HEK293 (cell line): ENCODE results near the gene RWDD4.

Experiments
- CTCF ChIA-PET: fragments of 350-600 bp; formaldehyde crosslinking; extraction: SDS; loops from one replicate; lab custom pipeline; 2021; ENCODE audit warnings: antibody characterized with exemption; lab: Yijun Ruan, JAX
- POLR2A ChIA-PET: fragments of 300-600 bp; formaldehyde crosslinking; extraction: SDS; loops from one replicate; lab custom pipeline; 2020; ENCODE audit warnings: antibody characterized with exemption, inconsistent platforms; lab: Yijun Ruan, JAX
- H3K27ac ChIP-seq: fragments of 200-500 bp; sonication (Bioruptor generic); 2 replicates; pipeline ENCODE4 v1.5.1; 2014; ENCODE audit warnings: low read depth, low read length, control low read depth, inconsistent platforms; ENCODE audit errors: extremely low read depth
- H3K36me3 ChIP-seq, 2 experiments: fragments of 200-500 bp in 1 of 2; sonication (Bioruptor generic) in 1 of 2; 1 replicate in 1 of 2; 2 replicates in 1 of 2; pipeline ENCODE4 v1.5.1; 2014 to 2017; ENCODE audit warnings: inconsistent platforms in 2 of 2, low read length in 2 of 2; ENCODE audit not compliant: control insufficient read depth in 2 of 2, insufficient read depth in 1 of 2
- H3K4me1 ChIP-seq: fragments of 200-500 bp; sonication (Bioruptor generic); 2 replicates; pipeline ENCODE4 v1.5.1; 2014; ENCODE audit warnings: mild to moderate bottlenecking, low read length, inconsistent platforms; ENCODE audit not compliant: control insufficient read depth, insufficient read depth
- H3K4me3 ChIP-seq: 2 replicates; pipeline ENCODE4 v1.5.1; 2011; ENCODE audit warnings: low read depth, mild to moderate bottlenecking, control low read depth, low read length, moderate library complexity
- H3K9me3 ChIP-seq: fragments of 200-500 bp; sonication (Bioruptor generic); 2 replicates; pipeline ENCODE4 v1.5.1; 2014; ENCODE audit warnings: low read depth, low read length, inconsistent platforms; ENCODE audit not compliant: control insufficient read depth, insufficient read depth
- SP2 ChIP-seq: fragments of 450-650 bp; formaldehyde crosslinking; IDR thresholded peaks from 2 replicates; pipeline ENCODE4 v1.5.1; 2016; ENCODE audit warnings: missing biosample characterization, missing genetic modification characterization
- ZNF132 ChIP-seq: fragments of 450-650 bp; formaldehyde crosslinking; IDR thresholded peaks from 2 replicates; pipeline ENCODE4 v1.5.1; 2017; ENCODE audit warnings: missing biosample characterization, missing genetic modification characterization, borderline replicate concordance
- ZNF169 ChIP-seq: fragments of 450-650 bp; formaldehyde crosslinking; IDR thresholded peaks from 2 replicates; pipeline ENCODE4 v1.5.1; 2016; ENCODE audit warnings: missing biosample characterization, missing genetic modification characterization
- ZNF48 ChIP-seq: fragments of 450-650 bp; formaldehyde crosslinking; IDR thresholded peaks from 2 replicates; pipeline ENCODE4 v1.5.1; 2016; ENCODE audit warnings: missing biosample characterization, missing genetic modification characterization
- ZNF747 ChIP-seq: fragments of 450-650 bp; formaldehyde crosslinking; IDR thresholded peaks from 2 replicates; pipeline ENCODE4 v1.5.1; 2016; ENCODE audit warnings: missing biosample characterization, missing genetic modification characterization
- TF ChIP-seq, protein P1 (sequence below): fragments of 450-650 bp; formaldehyde crosslinking; IDR thresholded peaks from 2 replicates; pipeline ENCODE4 v1.5.1; 2016; ENCODE audit warnings: missing biosample characterization, missing genetic modification characterization
- TF ChIP-seq, protein P2 (sequence below): fragments of 450-650 bp; formaldehyde crosslinking; IDR thresholded peaks from 2 replicates; pipeline ENCODE4 v1.5.1; 2016; ENCODE audit warnings: missing biosample characterization, missing genetic modification characterization
- TF ChIP-seq, protein P3 (sequence below): fragments of 450-650 bp; formaldehyde crosslinking; optimal IDR thresholded peaks from 2 replicates; pipeline ENCODE3; 2016; ENCODE audit warnings: missing biosample characterization, mild to moderate bottlenecking, missing genetic modification characterization
- TF ChIP-seq, protein P4 (sequence below): fragments of 450-650 bp; formaldehyde crosslinking; IDR thresholded peaks from 2 replicates; pipeline ENCODE4 v1.5.1; 2016; ENCODE audit warnings: missing biosample characterization, missing genetic modification characterization

RWDD4 gene

DNA sequence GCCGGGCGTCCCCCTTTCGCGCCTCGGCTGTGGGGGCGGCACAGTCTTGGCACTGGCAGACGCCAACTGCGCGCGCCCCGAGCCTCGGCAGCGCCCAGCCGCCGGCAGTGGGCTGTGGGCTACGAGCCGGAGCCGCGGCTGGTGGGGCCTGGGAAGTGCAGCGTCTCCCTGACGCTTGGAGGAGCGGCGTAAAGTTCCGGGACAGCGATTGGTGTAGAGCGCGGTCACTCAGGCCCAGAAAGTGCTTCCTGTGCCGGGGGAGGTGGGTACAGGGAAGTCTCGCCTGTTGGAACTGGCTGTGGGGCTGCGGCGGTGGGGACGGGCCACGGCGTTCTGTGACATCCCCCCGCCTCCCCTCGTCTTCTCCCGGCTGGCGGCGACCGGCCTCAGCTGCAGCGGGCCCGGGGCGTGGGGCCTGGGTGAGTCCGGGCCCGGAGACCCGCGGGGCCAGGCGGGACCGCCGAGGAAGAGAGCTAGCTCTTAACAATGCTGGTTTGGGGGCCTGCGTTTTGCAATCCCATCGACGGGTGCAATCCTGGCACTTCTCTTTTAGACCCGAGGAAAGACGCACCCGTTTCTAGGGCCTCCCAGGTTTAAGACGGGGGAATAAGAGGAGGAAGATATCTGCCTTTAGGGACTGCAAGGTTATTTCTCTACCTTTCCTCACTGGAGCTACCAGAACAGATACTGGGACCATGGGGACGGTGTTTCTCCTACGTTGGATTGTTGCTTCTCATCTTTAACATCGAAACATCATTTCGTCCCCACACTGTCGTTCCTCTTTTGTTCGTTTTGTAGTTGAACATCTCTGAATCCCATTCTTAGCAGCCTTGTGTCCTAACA is at the start of gene RWDD4, which contains the start of gene TRAPPC11 (continued):
- TF ChIP-seq ZNF132 (tag by site-specific recombination) (no peak), ZNF747 (no peak), ZNF169 (no peak)
- TF ChIP-seq, protein P1, sequence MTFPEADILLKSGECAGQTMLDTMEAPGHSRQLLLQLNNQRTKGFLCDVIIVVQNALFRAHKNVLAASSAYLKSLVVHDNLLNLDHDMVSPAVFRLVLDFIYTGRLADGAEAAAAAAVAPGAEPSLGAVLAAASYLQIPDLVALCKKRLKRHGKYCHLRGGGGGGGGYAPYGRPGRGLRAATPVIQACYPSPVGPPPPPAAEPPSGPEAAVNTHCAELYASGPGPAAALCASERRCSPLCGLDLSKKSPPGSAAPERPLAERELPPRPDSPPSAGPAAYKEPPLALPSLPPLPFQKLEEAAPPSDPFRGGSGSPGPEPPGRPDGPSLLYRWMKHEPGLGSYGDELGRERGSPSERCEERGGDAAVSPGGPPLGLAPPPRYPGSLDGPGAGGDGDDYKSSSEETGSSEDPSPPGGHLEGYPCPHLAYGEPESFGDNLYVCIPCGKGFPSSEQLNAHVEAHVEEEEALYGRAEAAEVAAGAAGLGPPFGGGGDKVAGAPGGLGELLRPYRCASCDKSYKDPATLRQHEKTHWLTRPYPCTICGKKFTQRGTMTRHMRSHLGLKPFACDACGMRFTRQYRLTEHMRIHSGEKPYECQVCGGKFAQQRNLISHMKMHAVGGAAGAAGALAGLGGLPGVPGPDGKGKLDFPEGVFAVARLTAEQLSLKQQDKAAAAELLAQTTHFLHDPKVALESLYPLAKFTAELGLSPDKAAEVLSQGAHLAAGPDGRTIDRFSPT = peak; percentile 75
- TF ChIP-seq, protein P2, sequence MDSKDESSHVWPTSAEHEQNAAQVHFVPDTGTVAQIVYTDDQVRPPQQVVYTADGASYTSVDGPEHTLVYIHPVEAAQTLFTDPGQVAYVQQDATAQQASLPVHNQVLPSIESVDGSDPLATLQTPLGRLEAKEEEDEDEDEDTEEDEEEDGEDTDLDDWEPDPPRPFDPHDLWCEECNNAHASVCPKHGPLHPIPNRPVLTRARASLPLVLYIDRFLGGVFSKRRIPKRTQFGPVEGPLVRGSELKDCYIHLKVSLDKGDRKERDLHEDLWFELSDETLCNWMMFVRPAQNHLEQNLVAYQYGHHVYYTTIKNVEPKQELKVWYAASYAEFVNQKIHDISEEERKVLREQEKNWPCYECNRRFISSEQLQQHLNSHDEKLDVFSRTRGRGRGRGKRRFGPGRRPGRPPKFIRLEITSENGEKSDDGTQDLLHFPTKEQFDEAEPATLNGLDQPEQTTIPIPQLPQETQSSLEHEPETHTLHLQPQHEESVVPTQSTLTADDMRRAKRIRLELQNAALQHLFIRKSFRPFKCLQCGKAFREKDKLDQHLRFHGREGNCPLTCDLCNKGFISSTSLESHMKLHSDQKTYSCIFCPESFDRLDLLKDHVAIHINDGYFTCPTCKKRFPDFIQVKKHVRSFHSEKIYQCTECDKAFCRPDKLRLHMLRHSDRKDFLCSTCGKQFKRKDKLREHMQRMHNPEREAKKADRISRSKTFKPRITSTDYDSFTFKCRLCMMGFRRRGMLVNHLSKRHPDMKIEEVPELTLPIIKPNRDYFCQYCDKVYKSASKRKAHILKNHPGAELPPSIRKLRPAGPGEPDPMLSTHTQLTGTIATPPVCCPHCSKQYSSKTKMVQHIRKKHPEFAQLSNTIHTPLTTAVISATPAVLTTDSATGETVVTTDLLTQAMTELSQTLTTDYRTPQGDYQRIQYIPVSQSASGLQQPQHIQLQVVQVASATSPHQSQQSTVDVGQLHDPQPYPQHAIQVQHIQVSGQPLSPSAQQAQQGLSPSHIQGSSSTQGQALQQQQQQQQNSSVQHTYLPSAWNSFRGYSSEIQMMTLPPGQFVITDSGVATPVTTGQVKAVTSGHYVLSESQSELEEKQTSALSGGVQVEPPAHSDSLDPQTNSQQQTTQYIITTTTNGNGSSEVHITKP = peak; percentile 90
- TF ChIP-seq, protein P3, sequence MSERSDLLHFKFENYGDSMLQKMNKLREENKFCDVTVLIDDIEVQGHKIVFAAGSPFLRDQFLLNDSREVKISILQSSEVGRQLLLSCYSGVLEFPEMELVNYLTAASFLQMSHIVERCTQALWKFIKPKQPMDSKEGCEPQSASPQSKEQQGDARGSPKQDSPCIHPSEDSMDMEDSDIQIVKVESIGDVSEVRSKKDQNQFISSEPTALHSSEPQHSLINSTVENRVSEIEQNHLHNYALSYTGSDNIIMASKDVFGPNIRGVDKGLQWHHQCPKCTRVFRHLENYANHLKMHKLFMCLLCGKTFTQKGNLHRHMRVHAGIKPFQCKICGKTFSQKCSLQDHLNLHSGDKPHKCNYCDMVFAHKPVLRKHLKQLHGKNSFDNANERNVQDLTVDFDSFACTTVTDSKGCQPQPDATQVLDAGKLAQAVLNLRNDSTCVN = peak; percentile 86

DNA sequence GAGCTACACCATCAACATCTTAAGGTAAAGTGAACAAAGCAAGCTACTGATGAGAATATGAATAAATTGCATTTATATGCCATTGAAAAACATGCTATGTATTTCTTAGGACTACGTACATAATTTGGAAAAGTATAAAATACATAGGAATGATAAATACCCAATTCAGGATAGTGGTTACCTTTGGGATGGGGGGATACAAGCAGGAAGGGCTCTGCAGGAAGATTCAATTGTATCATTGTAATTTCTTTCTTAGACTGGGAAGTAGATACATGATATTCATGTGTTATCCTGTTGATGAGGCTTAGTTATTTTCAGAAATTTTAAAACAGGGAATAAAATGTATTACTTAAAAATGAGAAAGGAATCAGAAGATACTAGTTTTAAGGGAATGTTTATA is 43.5 kb upstream of the RWDD4 start:
- H3K9me3 ChIP-seq = no peaks in the 10 kb centered on the region
- H3K36me3 ChIP-seq = peaks cover 23 to 78% of the 10 kb centered on the region in 2 experiments; a peak in 2 of 3 replicates
- POLR2A ChIA-PET = no interaction called here
- TF ChIP-seq SP2 (tag by site-specific recombination) (no peak), ZNF48 (tag by site-specific recombination) (no peak)
- TF ChIP-seq, protein P2 = no peak
- TF ChIP-seq, protein P4, sequence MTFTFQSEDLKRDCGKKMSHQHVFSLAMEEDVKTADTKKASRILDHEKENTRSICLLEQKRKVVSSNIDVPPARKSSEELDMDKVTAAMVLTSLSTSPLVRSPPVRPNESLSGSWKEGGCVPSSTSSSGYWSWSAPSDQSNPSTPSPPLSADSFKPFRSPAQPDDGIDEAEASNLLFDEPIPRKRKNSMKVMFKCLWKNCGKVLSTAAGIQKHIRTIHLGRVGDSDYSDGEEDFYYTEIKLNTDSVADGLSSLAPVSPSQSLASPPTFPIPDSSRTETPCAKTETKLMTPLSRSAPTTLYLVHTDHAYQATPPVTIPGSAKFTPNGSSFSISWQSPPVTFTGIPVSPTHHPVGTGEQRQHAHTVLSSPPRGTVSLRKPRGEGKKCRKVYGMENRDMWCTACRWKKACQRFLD (tag by site-specific recombination) = no peak
- no peaks in the 10 kb centered on the region for H3K4me1 ChIP-seq
- H3K4me3 ChIP-seq = no peak overlapping the region
- H3K27ac ChIP-seq = no peak overlapping the region
- CTCF ChIA-PET = interaction anchor here (0.6 kb wide), 1 partner anchor 586 kb away, joined by 5 read pairs; no protein-coding TSS in a partner anchor
